ENCODE measurements around the gene HDHD5.

HDHD5 gene

DNA sequence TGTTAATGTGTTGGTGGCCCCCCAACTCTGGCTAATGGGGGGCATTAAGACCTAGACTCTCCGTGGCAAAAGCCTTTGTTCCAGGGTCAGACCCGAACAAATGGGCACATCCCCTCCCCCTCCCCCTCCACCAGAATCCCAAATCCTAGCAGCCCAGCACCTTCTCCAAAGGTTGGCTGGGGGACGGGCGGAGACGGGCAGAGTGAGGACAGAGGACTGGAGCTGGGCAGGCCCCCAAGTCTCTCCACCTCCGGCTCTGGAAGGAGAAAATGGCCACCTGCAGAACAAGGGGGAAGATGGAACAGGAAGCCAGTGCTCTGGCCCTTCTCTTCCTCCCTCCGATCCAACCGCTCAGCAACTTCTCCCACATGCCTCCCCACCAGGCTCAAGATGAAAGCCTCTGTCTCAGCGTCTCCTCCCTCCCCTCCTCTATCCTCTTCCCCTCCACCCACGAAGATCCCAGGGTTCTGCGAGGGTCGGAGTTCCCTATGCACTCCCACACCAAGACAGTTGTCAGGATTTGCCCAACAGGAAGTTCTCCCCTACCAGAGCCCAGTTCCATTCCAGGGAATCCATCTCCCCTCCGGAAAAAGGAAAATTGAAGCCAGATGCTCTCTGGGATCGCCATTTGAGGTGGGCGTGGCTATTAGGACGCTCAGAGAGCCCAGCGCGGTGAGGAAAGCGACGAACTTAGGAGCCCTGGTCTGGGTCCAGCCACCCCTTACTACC, 40.1 kb upstream of the HDHD5 start:
- no peaks in the 10 kb centered on the region for H4K20me1 ChIP-seq (ENCODE audit: insufficient read depth, low read length)
- H3K27me3 ChIP-seq (ENCODE audit: low read depth, low read length) = no peaks in the 10 kb centered on the region
- no peaks in the 10 kb centered on the region for H3K4me1 ChIP-seq (ENCODE audit: low read length)
- no peaks in the 10 kb centered on the region for H3K79me2 ChIP-seq (ENCODE audit: low read length)
- H3K4me3 ChIP-seq (ENCODE audit: low read length) = no peak overlapping the region
- no peaks in the 10 kb centered on the region for H3K36me3 ChIP-seq (replicated peaks; ENCODE audit: low read depth, low read length)
- TF ChIP-seq EZH2phosphoT487 (IDR thresholded peaks at IDR 0.05; ENCODE audit: low read depth) = no peak
- no peak for TF ChIP-seq CTCF (IDR thresholded peaks at IDR 0.05; ENCODE audit: low read depth, low read length)
- no peak overlapping the region for H3K4me2 ChIP-seq (ENCODE audit: low read length)
- no peak overlapping the region for H2AFZ ChIP-seq (ENCODE audit: low read depth, low read length)
- no peak overlapping the region for H3K27ac ChIP-seq (ENCODE audit: low read length)
- H3K9ac ChIP-seq (ENCODE audit: low read length) = no peak overlapping the region
- H3K9me3 ChIP-seq (ENCODE audit: insufficient read depth, low read length) = no peaks in the 10 kb centered on the region

DNA sequence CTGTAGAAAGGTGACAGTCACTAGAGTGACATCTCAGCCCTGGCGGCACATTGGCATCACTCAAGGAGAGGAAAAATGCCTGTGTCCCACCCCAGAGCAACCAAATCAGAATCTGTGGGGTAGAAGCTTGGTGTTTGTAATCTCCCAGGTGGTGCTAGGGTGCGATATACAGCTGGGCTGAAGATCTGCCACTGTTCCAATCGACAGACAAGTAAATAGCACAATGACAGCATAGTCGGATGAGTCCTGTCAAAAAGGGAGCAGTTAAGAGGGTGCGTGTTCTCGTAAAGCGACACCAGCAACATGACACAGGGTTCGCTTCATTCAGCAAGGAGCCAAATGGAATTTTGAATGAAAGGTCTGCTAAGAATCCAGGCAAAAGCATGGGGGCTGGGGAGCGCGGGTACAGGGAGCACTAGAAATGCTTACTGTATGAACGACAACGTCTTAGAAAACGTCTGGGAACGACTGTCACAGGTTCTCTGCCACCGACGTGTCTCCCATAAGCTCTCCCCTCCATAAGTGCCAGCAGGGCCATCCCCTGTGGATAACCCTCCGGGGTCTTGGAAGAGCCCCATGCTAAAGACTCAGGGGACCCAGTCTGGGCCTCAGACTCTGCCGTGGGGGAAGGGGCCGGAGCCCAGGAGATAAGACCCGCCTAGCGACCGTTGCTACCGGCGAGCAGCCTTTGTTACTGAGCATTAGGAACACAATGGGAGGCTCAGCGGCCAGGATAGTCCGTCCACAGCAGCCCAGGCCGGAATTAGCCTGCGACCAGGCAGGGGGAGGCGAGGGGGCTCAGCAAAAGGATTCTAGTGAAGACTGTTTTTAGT, 39.3 kb upstream of the HDHD5 start:
- H3K4me1 ChIP-seq (ENCODE audit: low read length) = no peaks in the 10 kb centered on the region

DNA sequence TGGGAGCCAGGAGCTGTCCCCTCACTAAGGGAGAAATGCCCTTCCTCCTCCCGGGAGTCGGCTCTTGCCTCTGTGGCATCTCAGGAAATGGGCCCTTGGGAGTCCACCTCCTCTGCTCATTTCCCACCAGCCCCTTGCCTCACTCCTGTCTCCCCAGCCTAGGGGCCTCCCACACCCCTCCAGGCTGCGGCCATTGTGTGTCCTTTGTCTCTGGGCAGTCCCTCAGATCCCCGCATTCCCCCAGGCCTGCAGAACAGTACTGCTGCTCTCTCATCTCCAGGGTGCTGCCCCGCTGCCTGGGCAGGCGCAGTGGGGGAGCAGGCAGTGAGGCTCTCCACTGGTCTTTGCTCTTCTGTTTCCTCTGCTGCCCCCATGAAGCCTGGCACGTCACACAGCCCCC, 35.1 kb upstream of the HDHD5 start:
- no peak overlapping the region for H3K27ac ChIP-seq (ENCODE audit: low read length)
- TF ChIP-seq EZH2phosphoT487 (IDR thresholded peaks at IDR 0.05; ENCODE audit: low read depth) (no peak), CTCF (IDR thresholded peaks at IDR 0.05; ENCODE audit: low read depth, low read length) (no peak)
- no peak overlapping the region for H2AFZ ChIP-seq (ENCODE audit: low read depth, low read length)

More for the DNA sequence above, 39.3 kb upstream of the HDHD5 start:
- Histone ChIP-seq H4K20me1 (ENCODE audit: insufficient read depth, low read length) (no peaks in the 10 kb centered on the region), H3K36me3 (replicated peaks; ENCODE audit: low read depth, low read length) (no peaks in the 10 kb centered on the region), H3K27me3 (ENCODE audit: low read depth, low read length) (no peaks in the 10 kb centered on the region), H3K79me2 (ENCODE audit: low read length) (no peaks in the 10 kb centered on the region), H3K4me2 (ENCODE audit: low read length) (no peak overlapping the region), H3K9ac (ENCODE audit: low read length) (no peak overlapping the region), H3K9me3 (ENCODE audit: insufficient read depth, low read length) (no peaks in the 10 kb centered on the region), H3K4me3 (ENCODE audit: low read length) (no peak overlapping the region), H3K27ac (ENCODE audit: low read length) (no peak overlapping the region), H2AFZ (ENCODE audit: low read depth, low read length) (no peak overlapping the region)
- no peak for TF ChIP-seq CTCF (IDR thresholded peaks at IDR 0.05; ENCODE audit: low read depth, low read length)
- TF ChIP-seq EZH2phosphoT487 (IDR thresholded peaks at IDR 0.05; ENCODE audit: low read depth) = no peak

GRCh38 chr22:17192186-17192585, 33.1 kb upstream of the HDHD5 start:
- Histone ChIP-seq H3K27ac (ENCODE audit: low read length) (no peak overlapping the region), H3K9me3 (ENCODE audit: insufficient read depth, low read length) (no peaks in the 10 kb centered on the region), H3K4me3 (ENCODE audit: low read length) (no peak overlapping the region), H3K79me2 (ENCODE audit: low read length) (no peaks in the 10 kb centered on the region), H3K27me3 (ENCODE audit: low read depth, low read length) (no peaks in the 10 kb centered on the region), H4K20me1 (ENCODE audit: insufficient read depth, low read length) (no peaks in the 10 kb centered on the region), H3K4me1 (ENCODE audit: low read length) (peaks cover 14% of the 10 kb centered on the region), H3K4me2 (ENCODE audit: low read length) (no peak overlapping the region), H3K36me3 (replicated peaks; ENCODE audit: low read depth, low read length) (no peaks in the 10 kb centered on the region), H2AFZ (ENCODE audit: low read depth, low read length) (no peak overlapping the region), H3K9ac (ENCODE audit: low read length) (no peak overlapping the region)
- no peak for TF ChIP-seq CTCF (IDR thresholded peaks at IDR 0.05; ENCODE audit: low read depth, low read length)
- no peak for TF ChIP-seq EZH2phosphoT487 (IDR thresholded peaks at IDR 0.05; ENCODE audit: low read depth)

More for the DNA sequence above, 35.1 kb upstream of the HDHD5 start:
- peaks cover 4% of the 10 kb centered on the region for H3K4me1 ChIP-seq (ENCODE audit: low read length)
- no peaks in the 10 kb centered on the region for H3K36me3 ChIP-seq (replicated peaks; ENCODE audit: low read depth, low read length)
- no peak overlapping the region for H3K4me2 ChIP-seq (ENCODE audit: low read length)
- no peaks in the 10 kb centered on the region for H4K20me1 ChIP-seq (ENCODE audit: insufficient read depth, low read length)
- no peaks in the 10 kb centered on the region for H3K9me3 ChIP-seq (ENCODE audit: insufficient read depth, low read length)
- no peaks in the 10 kb centered on the region for H3K79me2 ChIP-seq (ENCODE audit: low read length)
- no peaks in the 10 kb centered on the region for H3K27me3 ChIP-seq (ENCODE audit: low read depth, low read length)
- no peak overlapping the region for H3K9ac ChIP-seq (ENCODE audit: low read length)
- H3K4me3 ChIP-seq (ENCODE audit: low read length) = no peak overlapping the region
